KOPT-K1 (cell line): ENCODE data around the gene ADM2.

Experiments used
- H3K27ac ChIP-seq: fragments of 200-600 bp; sonication (generic); 2 replicates; pipeline ENCODE4 v1.5.1; 2016; ENCODE audit warnings: antibody characterized with exemption, mild to moderate bottlenecking, low read depth, low read length; ENCODE audit not compliant: poor library complexity, severe bottlenecking
- H3K36me3 ChIP-seq: fragments of 200-600 bp; sonication (generic); 2 replicates; pipeline ENCODE4 v1.5.1; 2017; ENCODE audit warnings: antibody characterized with exemption, mild to moderate bottlenecking, low read length, moderate library complexity; ENCODE audit not compliant: insufficient read depth
- H3K9me3 ChIP-seq: fragments of 200-600 bp; sonication (generic); 2 replicates; pipeline ENCODE4 v1.5.1; 2017; ENCODE audit warnings: antibody characterized with exemption, low read length, mild to moderate bottlenecking; ENCODE audit not compliant: insufficient read depth, poor library complexity, severe bottlenecking

The ADM2 gene

DNA sequence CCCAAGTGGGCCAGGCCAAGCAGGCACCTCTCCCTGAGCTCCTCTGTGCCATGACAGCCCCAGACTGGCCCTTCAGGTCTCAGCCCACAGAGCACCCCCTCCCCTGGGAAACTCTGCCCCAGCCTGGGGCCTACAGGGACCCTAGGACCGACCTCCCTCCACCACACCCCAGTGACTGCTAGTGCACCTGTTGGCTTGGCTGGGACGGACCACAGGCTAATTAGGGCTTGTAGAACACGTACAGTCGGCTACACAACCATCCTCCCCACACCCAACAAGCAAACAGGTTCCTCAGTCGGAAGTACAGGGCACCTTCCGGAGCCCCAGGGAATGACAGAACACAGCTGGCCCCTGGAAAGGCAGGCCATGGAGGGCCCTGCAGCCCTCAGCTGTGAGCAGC is 10.9 kb upstream of the ADM2 start:
- peaks cover 21% of the 10 kb centered on the region for H3K36me3 ChIP-seq
- no peaks in the 10 kb centered on the region for H3K9me3 ChIP-seq
- H3K27ac ChIP-seq, result peak overlapping the region; percentile 96

- Histone ChIP-seq H3K9me3 (no peaks in the 10 kb centered on the region), H3K36me3 (peaks cover 13% of the 10 kb centered on the region), H3K27ac (peak overlapping the region; percentile 96)
Observed at GRCh38 chr22:50471197-50471847, 10.0 kb upstream of the ADM2 start.

GRCh38 chr22:50471962-50472361 is 9.4 kb upstream of the ADM2 start:
- Histone ChIP-seq H3K9me3 (no peaks in the 10 kb centered on the region), H3K27ac (peak overlapping the region; percentile 96), H3K36me3 (peaks cover 6% of the 10 kb centered on the region)

GRCh38 chr22:50473088-50473487 is 8.3 kb upstream of the ADM2 start:
- Histone ChIP-seq H3K36me3 (no peaks in the 10 kb centered on the region), H3K9me3 (no peaks in the 10 kb centered on the region), H3K27ac (peak overlapping the region; percentile 96)

GRCh38 chr22:50473855-50474671 is 7.3 kb upstream of the ADM2 start:
- Histone ChIP-seq H3K36me3 (no peaks in the 10 kb centered on the region), H3K27ac (peak overlapping the region; percentile 96), H3K9me3 (no peaks in the 10 kb centered on the region)

DNA sequence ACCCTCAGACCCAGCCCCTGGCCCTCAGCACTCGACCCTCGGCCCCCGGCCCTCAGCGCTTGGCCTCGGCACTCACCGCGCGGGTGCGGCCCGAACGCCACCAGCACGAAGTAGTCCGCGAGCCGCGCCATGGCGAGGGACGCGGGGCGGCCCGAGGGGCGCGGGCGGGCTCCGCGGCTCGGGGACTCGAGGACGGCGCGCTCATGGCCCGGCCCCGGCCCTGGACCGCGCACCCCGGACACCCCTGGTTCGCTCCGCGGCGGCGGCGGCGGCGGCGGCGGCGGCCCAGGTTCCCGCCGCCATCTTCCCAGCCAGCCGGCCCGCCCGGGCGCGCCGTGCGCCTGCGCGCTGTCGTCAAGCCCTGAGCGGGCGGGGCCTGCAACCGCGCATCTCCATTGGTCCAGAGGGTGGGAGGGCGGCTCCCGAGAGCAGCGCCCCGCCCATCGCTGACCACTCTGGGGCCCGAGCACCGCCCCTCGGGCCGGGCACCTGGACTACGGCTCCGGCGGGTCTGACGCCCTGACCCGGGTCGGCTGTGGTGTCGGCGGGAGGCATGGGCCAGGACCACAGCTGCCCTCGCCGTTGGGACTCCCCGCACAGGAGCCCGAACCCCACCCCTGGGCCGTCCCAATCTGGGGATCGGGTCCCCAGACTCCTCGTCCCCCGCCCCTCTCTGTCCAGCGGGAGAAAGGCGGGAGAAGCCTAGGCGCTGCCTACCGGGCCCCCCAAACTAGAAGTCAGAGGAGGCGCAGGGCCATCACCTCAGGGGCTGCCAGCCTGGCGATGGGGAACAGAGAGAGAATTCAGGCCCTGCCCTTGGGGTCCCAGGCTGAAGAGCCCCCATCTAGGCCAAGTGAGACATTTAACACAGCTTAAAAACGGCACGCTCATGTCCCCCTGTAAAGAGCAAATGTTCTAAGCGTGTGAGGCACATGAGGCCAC is 6.4 kb upstream of the ADM2 start, which contains the start of gene SBF1:
SBF1 (minus strand) TSS at position 326 of the 942 bp plus-strand sequence; CDS start at position 131, 195 bp downstream.
- no peaks in the 10 kb centered on the region for H3K36me3 ChIP-seq
- H3K27ac ChIP-seq, result peak within 1 kb of the TSS; percentile 96
- no peaks in the 10 kb centered on the region for H3K9me3 ChIP-seq

DNA sequence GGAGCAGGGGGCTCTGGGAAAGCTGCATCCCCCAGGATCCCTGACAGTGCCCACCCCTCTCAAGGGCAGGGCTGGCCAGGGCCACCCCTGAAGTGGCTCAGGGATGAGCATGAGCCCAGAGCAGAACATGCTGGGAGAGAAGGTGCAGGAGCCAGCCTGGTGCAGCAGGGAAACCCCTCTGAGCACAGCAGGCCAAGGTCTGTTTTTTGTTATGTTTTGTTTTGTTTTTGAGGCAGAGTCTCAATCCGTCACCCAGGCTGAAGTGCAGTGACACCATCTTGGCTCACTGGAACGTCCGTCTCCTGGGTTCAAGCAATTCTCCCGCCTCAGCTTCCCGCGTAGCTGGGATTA is 5.7 kb upstream of the ADM2 start:
- H3K36me3 ChIP-seq, result no peaks in the 10 kb centered on the region
- peak overlapping the region; percentile 96 for H3K27ac ChIP-seq
- H3K9me3 ChIP-seq, result no peaks in the 10 kb centered on the region

- Histone ChIP-seq H3K27ac (no peak overlapping the region), H3K36me3 (no peaks in the 10 kb centered on the region), H3K9me3 (no peaks in the 10 kb centered on the region)
Observed at GRCh38 chr22:50476868-50477267, 4.5 kb upstream of the ADM2 start.

DNA sequence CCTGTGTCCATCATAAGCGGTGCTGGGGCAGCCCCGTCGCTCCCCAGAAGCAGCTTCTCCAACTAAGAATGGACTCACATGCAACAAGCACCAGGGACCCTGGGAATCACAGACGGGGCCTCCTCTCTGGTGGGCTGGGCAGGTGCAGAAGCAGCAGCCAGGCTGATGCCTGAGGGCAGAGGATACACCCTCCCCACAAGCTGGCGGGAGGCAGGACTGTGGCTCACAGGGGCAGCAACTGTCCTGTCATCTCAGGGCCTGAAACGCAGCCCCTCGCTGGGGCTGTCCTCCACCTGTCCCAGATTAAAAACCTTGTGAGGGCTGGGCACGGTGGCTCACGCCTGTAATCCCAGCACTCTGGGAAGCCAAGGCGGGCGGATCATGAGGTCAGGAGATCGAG is 3.4 kb upstream of the ADM2 start:
- Histone ChIP-seq H3K9me3 (no peaks in the 10 kb centered on the region), H3K36me3 (no peaks in the 10 kb centered on the region), H3K27ac (no peak overlapping the region)

GRCh38 chr22:50479721-50480120 is 1.6 kb upstream of the ADM2 start:
- H3K9me3 ChIP-seq, result no peaks in the 10 kb centered on the region
- H3K36me3 ChIP-seq, result no peaks in the 10 kb centered on the region
- no peak overlapping the region for H3K27ac ChIP-seq

- Histone ChIP-seq H3K36me3 (no peaks in the 10 kb centered on the region), H3K27ac (no peak overlapping the region), H3K9me3 (no peaks in the 10 kb centered on the region)
Observed at GRCh38 chr22:50481045-50481439, 301 bp upstream of the ADM2 start.

GRCh38 chr22:50482107-50483074 is 1.0 kb downstream of the ADM2 start:
- no peaks in the 10 kb centered on the region for H3K9me3 ChIP-seq
- H3K36me3 ChIP-seq, result no peaks in the 10 kb centered on the region
- no peak overlapping the region for H3K27ac ChIP-seq

- H3K36me3 ChIP-seq, result no peaks in the 10 kb centered on the region
- no peaks in the 10 kb centered on the region for H3K9me3 ChIP-seq
- H3K27ac ChIP-seq, result no peak overlapping the region
Observed at GRCh38 chr22:50483106-50483505, 1.8 kb downstream of the ADM2 start.

DNA sequence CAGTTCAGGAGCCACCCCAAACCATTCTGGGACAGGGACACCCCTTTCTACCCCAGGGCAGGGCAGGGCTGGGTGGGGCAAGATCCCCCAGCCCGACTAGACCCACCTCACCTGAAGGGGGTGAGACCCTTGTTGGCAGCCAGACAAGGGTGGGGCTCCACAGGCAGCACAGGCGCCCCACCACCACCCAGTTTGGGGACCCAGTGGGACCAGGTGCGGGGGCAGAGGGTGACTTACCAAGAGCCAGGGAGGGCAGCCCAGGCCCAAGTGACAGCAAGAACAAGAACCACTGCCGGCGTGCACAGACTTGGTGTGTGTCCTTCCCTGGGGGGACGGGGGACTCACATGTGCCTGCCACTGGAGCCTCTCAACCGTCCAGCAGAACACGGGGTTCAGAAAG is 2.2 kb downstream of the ADM2 start:
- no peak overlapping the region for H3K27ac ChIP-seq
- H3K36me3 ChIP-seq, result no peaks in the 10 kb centered on the region
- no peaks in the 10 kb centered on the region for H3K9me3 ChIP-seq
